ENCODE data around the gene TXNRD2.

Gene TXNRD2

GRCh38 chr22:19903031-19903430 lies 38.6 kb downstream of the TXNRD2 start:
- no peak overlapping the region for H2BK12ac ChIP-seq (ENCODE audit: low read length)
- H2AK5ac ChIP-seq (ENCODE audit: low read depth, low read length) = peak overlapping the region; percentile 2
- peak overlapping the region; percentile 63 for H2AFZ ChIP-seq (ENCODE audit: low read length)
- no peak for DNase-seq (ENCODE audit: low spot score)
- no peaks in the 10 kb centered on the region for H3K9me3 ChIP-seq (replicated peaks in 1 of 2; ENCODE audit: control insufficient read depth in 2 of 2, insufficient read depth in 1 of 2, low read depth in 1 of 2, low read length in 2 of 2)
- peaks cover 17 to 27% of the 10 kb centered on the region in 2 donors for H3K4me1 ChIP-seq (ENCODE audit: control insufficient read depth in 2 of 2, insufficient read depth in 1 of 2, low read depth in 1 of 2, low read length in 2 of 2)
- H3K4ac ChIP-seq (ENCODE audit: low read length) = no peak overlapping the region
- no peak overlapping the region for H2BK5ac ChIP-seq (ENCODE audit: low read length)
- H3K36me3 ChIP-seq (replicated peaks in 1 of 2; ENCODE audit: control insufficient read depth in 2 of 2, insufficient read depth in 2 of 2, low read length in 2 of 2) = no peaks in the 10 kb centered on the region
- H3K18ac ChIP-seq (ENCODE audit: low read length) = peak overlapping the region; percentile 51
- H3K4me3 ChIP-seq (ENCODE audit: low read length in 2 of 2) = no peak overlapping the region
- H3K27ac ChIP-seq (replicated peaks; ENCODE audit: low read length) = no peak overlapping the region
- no peak overlapping the region for H4K91ac ChIP-seq (ENCODE audit: low read depth, low read length, poor library complexity)
- no peak overlapping the region for H4K8ac ChIP-seq (ENCODE audit: low read depth, low read length)
- no peak overlapping the region for H3K23ac ChIP-seq (ENCODE audit: low read depth, low read length, poor library complexity)
- no peak overlapping the region for H3K14ac ChIP-seq (ENCODE audit: low read length)
- no peak overlapping the region for H3K9ac ChIP-seq (ENCODE audit: low read depth, low read length, poor library complexity)
- no peak overlapping the region for H3K4me2 ChIP-seq (ENCODE audit: insufficient read depth, low read length, poor library complexity, severe bottlenecking)
- WGBS, 2 donors (ENCODE audit: extremely low coverage in 2 of 2, insufficient read length in 2 of 2, insufficient replicate concordance in 1 of 2) = no CpG with 5 or more reads among the region's 9 CpGs
- H2BK15ac ChIP-seq (ENCODE audit: low read length) = peak overlapping the region; percentile 2
- H2BK120ac ChIP-seq (ENCODE audit: low read depth, low read length) = no peak overlapping the region
- peaks cover 0 to 9% (median 0%) of the 10 kb centered on the region in 3 experiments for H3K27me3 ChIP-seq (ENCODE audit: control insufficient read depth in 3 of 3, insufficient read depth in 3 of 3, low read depth in 1 of 3, low read length in 3 of 3)
- no peaks in the 10 kb centered on the region for H3K79me1 ChIP-seq (ENCODE audit: low read depth, low read length)

- WGBS, 2 donors (ENCODE audit: extremely low coverage in 2 of 2, insufficient read length in 2 of 2, insufficient replicate concordance in 1 of 2) = no CpG with 5 or more reads among the region's 7 CpGs
- Histone ChIP-seq H3K18ac (ENCODE audit: low read length) (peak overlapping the region; percentile 44), H3K4me2 (ENCODE audit: insufficient read depth, low read length, poor library complexity, severe bottlenecking) (no peak overlapping the region), H2BK15ac (ENCODE audit: low read length) (no peak overlapping the region), H2BK12ac (ENCODE audit: low read length) (no peak overlapping the region), H3K9me3 (replicated peaks in 1 of 2; ENCODE audit: control insufficient read depth in 2 of 2, insufficient read depth in 1 of 2, low read depth in 1 of 2, low read length in 2 of 2) (no peaks in the 10 kb centered on the region), H3K36me3 (replicated peaks in 1 of 2; ENCODE audit: control insufficient read depth in 2 of 2, insufficient read depth in 2 of 2, low read length in 2 of 2) (no peaks in the 10 kb centered on the region), H4K91ac (ENCODE audit: low read depth, low read length, poor library complexity) (no peak overlapping the region), H4K8ac (ENCODE audit: low read depth, low read length) (no peak overlapping the region), H3K9ac (ENCODE audit: low read depth, low read length, poor library complexity) (no peak overlapping the region), H3K79me1 (ENCODE audit: low read depth, low read length) (no peaks in the 10 kb centered on the region), H2AK5ac (ENCODE audit: low read depth, low read length) (no peak overlapping the region), H2BK120ac (ENCODE audit: low read depth, low read length) (no peak overlapping the region), H3K4me3 (ENCODE audit: low read length in 2 of 2) (no peak overlapping the region), H3K14ac (ENCODE audit: low read length) (no peak overlapping the region), H2BK5ac (ENCODE audit: low read length) (peak overlapping the region; percentile 2), H3K27me3 (ENCODE audit: control insufficient read depth in 3 of 3, insufficient read depth in 3 of 3, low read depth in 1 of 3, low read length in 3 of 3) (peaks cover 0 to 9% (median 0%) of the 10 kb centered on the region in 3 experiments), H3K23ac (ENCODE audit: low read depth, low read length, poor library complexity) (no peak overlapping the region), H3K27ac (replicated peaks; ENCODE audit: low read length) (no peak overlapping the region), H3K4me1 (ENCODE audit: control insufficient read depth in 2 of 2, insufficient read depth in 1 of 2, low read depth in 1 of 2, low read length in 2 of 2) (peaks cover 18 to 32% of the 10 kb centered on the region in 2 donors), H2AFZ (ENCODE audit: low read length) (peak overlapping the region; percentile 49), H3K4ac (ENCODE audit: low read length) (no peak overlapping the region)
- no peak for DNase-seq (ENCODE audit: low spot score)
Measured at GRCh38 chr22:19902245-19902715, 39.3 kb downstream of the TXNRD2 start.

- Histone ChIP-seq H3K9ac (ENCODE audit: low read depth, low read length, poor library complexity) (no peak overlapping the region), H3K27me3 (ENCODE audit: control insufficient read depth in 3 of 3, insufficient read depth in 3 of 3, low read depth in 1 of 3, low read length in 3 of 3) (peaks cover 0 to 9% (median 0%) of the 10 kb centered on the region in 3 experiments), H2BK5ac (ENCODE audit: low read length) (no peak overlapping the region), H2AK5ac (ENCODE audit: low read depth, low read length) (peak overlapping the region; percentile 49), H3K36me3 (replicated peaks in 1 of 2; ENCODE audit: control insufficient read depth in 2 of 2, insufficient read depth in 2 of 2, low read length in 2 of 2) (no peaks in the 10 kb centered on the region), H2AFZ (ENCODE audit: low read length) (no peak overlapping the region), H3K4me2 (ENCODE audit: insufficient read depth, low read length, poor library complexity, severe bottlenecking) (no peak overlapping the region), H3K18ac (ENCODE audit: low read length) (peak overlapping the region; percentile 2), H2BK120ac (ENCODE audit: low read depth, low read length) (no peak overlapping the region), H3K23ac (ENCODE audit: low read depth, low read length, poor library complexity) (no peak overlapping the region), H4K91ac (ENCODE audit: low read depth, low read length, poor library complexity) (no peak overlapping the region), H3K27ac (replicated peaks; ENCODE audit: low read length) (no peak overlapping the region), H3K4me1 (ENCODE audit: control insufficient read depth in 2 of 2, insufficient read depth in 1 of 2, low read depth in 1 of 2, low read length in 2 of 2) (peaks cover 20 to 36% of the 10 kb centered on the region in 2 donors), H2BK15ac (ENCODE audit: low read length) (no peak overlapping the region), H3K4ac (ENCODE audit: low read length) (no peak overlapping the region), H3K79me1 (ENCODE audit: low read depth, low read length) (no peaks in the 10 kb centered on the region), H4K8ac (ENCODE audit: low read depth, low read length) (no peak overlapping the region), H2BK12ac (ENCODE audit: low read length) (no peak overlapping the region), H3K14ac (ENCODE audit: low read length) (no peak overlapping the region), H3K4me3 (ENCODE audit: low read length in 2 of 2) (no peak overlapping the region), H3K9me3 (replicated peaks in 1 of 2; ENCODE audit: control insufficient read depth in 2 of 2, insufficient read depth in 1 of 2, low read depth in 1 of 2, low read length in 2 of 2) (no peaks in the 10 kb centered on the region)
- DNase-seq (ENCODE audit: low spot score) = no peak
- WGBS, 2 donors (ENCODE audit: extremely low coverage in 2 of 2, insufficient read length in 2 of 2, insufficient replicate concordance in 1 of 2) = no CpG with 5 or more reads among the region's 11 CpGs
Measured at GRCh38 chr22:19901577-19902244, 39.9 kb downstream of the TXNRD2 start.

- peak overlapping the region; percentile 97 for H2BK120ac ChIP-seq (ENCODE audit: low read depth, low read length)
- H2AK5ac ChIP-seq (ENCODE audit: low read depth, low read length) = peak overlapping the region; percentile 70
- H4K8ac ChIP-seq (ENCODE audit: low read depth, low read length) = peak overlapping the region; percentile 52
- peak overlapping the region; percentile 33 for H2BK12ac ChIP-seq (ENCODE audit: low read length)
- H2BK15ac ChIP-seq (ENCODE audit: low read length) = peak overlapping the region; percentile 84
- H3K4me3 ChIP-seq (ENCODE audit: low read length in 2 of 2) = no peak overlapping the region
- H3K4me1 ChIP-seq (ENCODE audit: control insufficient read depth in 2 of 2, insufficient read depth in 1 of 2, low read depth in 1 of 2, low read length in 2 of 2) = peaks cover 20 to 36% of the 10 kb centered on the region in 2 donors
- H3K9me3 ChIP-seq (replicated peaks in 1 of 2; ENCODE audit: control insufficient read depth in 2 of 2, insufficient read depth in 1 of 2, low read depth in 1 of 2, low read length in 2 of 2) = no peaks in the 10 kb centered on the region
- no peak overlapping the region for H3K27ac ChIP-seq (replicated peaks; ENCODE audit: low read length)
- WGBS, 2 donors (ENCODE audit: extremely low coverage in 2 of 2, insufficient read length in 2 of 2, insufficient replicate concordance in 1 of 2) = no CpG with 5 or more reads among the region's 13 CpGs
- no peak overlapping the region for H3K14ac ChIP-seq (ENCODE audit: low read length)
- H4K91ac ChIP-seq (ENCODE audit: low read depth, low read length, poor library complexity) = no peak overlapping the region
- no peaks in the 10 kb centered on the region for H3K36me3 ChIP-seq (replicated peaks in 1 of 2; ENCODE audit: control insufficient read depth in 2 of 2, insufficient read depth in 2 of 2, low read length in 2 of 2)
- H2AFZ ChIP-seq (ENCODE audit: low read length) = no peak overlapping the region
- no peak overlapping the region for H3K4me2 ChIP-seq (ENCODE audit: insufficient read depth, low read length, poor library complexity, severe bottlenecking)
- no peak overlapping the region for H2BK5ac ChIP-seq (ENCODE audit: low read length)
- peaks cover 0 to 6% (median 0%) of the 10 kb centered on the region in 3 experiments for H3K27me3 ChIP-seq (ENCODE audit: control insufficient read depth in 3 of 3, insufficient read depth in 3 of 3, low read depth in 1 of 3, low read length in 3 of 3)
- H3K9ac ChIP-seq (ENCODE audit: low read depth, low read length, poor library complexity) = no peak overlapping the region
- no peaks in the 10 kb centered on the region for H3K79me1 ChIP-seq (ENCODE audit: low read depth, low read length)
- H3K4ac ChIP-seq (ENCODE audit: low read length) = peak overlapping the region; percentile 28
- peak overlapping the region; percentile 55 for H3K18ac ChIP-seq (ENCODE audit: low read length)
- no peak for DNase-seq (ENCODE audit: low spot score)
- peak overlapping the region; percentile 25 for H3K23ac ChIP-seq (ENCODE audit: low read depth, low read length, poor library complexity)
Measured at GRCh38 chr22:19900707-19901436, 40.7 kb downstream of the TXNRD2 start.

All from neuronal stem cell (in vitro differentiated cells).